Activated gamma-delta T cell (primary cell): Measurements from ENCODE around the gene NOSTRIN.
"Not testable (repeated sequence)": the region's sequence is repeated elsewhere in the genome, so short reads cannot be mapped to it uniquely, and the experiment has no call there.

Source experiments
- DNase-seq: peaks from one replicate; lab custom pipeline; 2025; lab: John Stamatoyannopoulos, UW

NOSTRIN gene

GRCh38 chr2:168819050-168819715 is 16.7 kb downstream of the NOSTRIN start:
- DNase-seq = no peak

GRCh38 chr2:168819829-168820489 is 17.5 kb downstream of the NOSTRIN start:
- no peak for DNase-seq

- DNase-seq = no peak
These were observed 19.1 kb downstream of the NOSTRIN start for GRCh38 chr2:168821577-168821976.

- no peak for DNase-seq
These were observed 19.6 kb downstream of the NOSTRIN start for GRCh38 chr2:168821992-168822391.

- DNase-seq = no peak
These were observed 22.7 kb downstream of the NOSTRIN start for GRCh38 chr2:168825126-168825525.

- no peak for DNase-seq
These were observed 28.5 kb downstream of the NOSTRIN start for GRCh38 chr2:168830958-168831357.

- DNase-seq = no peak
These were observed 29.2 kb downstream of the NOSTRIN start for GRCh38 chr2:168831662-168832061.

- DNase-seq = no peak
These were observed 33.5 kb downstream of the NOSTRIN start for GRCh38 chr2:168835969-168836368.

GRCh38 chr2:168841445-168841844 is 39.0 kb downstream of the NOSTRIN start:
- no peak for DNase-seq

- no peak for DNase-seq
These were observed 40.8 kb downstream of the NOSTRIN start for GRCh38 chr2:168843253-168843652.

GRCh38 chr2:168848225-168848624 is 45.8 kb downstream of the NOSTRIN start:
- DNase-seq = no peak

GRCh38 chr2:168849610-168850009 is 47.2 kb downstream of the NOSTRIN start:
- DNase-seq = no peak

GRCh38 chr2:168850846-168851245 is 48.4 kb downstream of the NOSTRIN start:
- no peak for DNase-seq

- no peak for DNase-seq
These were observed 49.4 kb downstream of the NOSTRIN start for GRCh38 chr2:168851674-168852320.

GRCh38 chr2:168852481-168852880 is 50.0 kb downstream of the NOSTRIN start:
- no peak for DNase-seq

- no peak for DNase-seq
These were observed 51.0 kb downstream of the NOSTRIN start for GRCh38 chr2:168853471-168853870.

GRCh38 chr2:168854651-168855050 is 52.2 kb downstream of the NOSTRIN start:
- no peak for DNase-seq

GRCh38 chr2:168855601-168856000 is 53.2 kb downstream of the NOSTRIN start:
- no peak for DNase-seq

GRCh38 chr2:168858146-168858545 is 55.7 kb downstream of the NOSTRIN start:
- DNase-seq = no peak

GRCh38 chr2:168867164-168867563 is 64.7 kb downstream of the NOSTRIN start:
- not testable (repeated sequence) for DNase-seq

GRCh38 chr2:168870369-168870768 is 67.9 kb downstream of the NOSTRIN start:
- DNase-seq = not testable (repeated sequence)

GRCh38 chr2:168870824-168871223 is 68.4 kb downstream of the NOSTRIN start:
- DNase-seq = not testable (repeated sequence)
